KMS-11 (cell line): ENCODE data around the gene KANK3.

ENCODE experiments used
- H2AFZ ChIP-seq: fragments of 200-600 bp; sonication (generic); 2 replicates; pipeline ENCODE4 v1.6.1; 2016; ENCODE audit warnings: antibody characterized with exemption, mixed run types, low read depth
- H3K27ac ChIP-seq: fragments of 200-600 bp; sonication (generic); 2 replicates; pipeline ENCODE4 v1.6.1; 2016; ENCODE audit warnings: mild to moderate bottlenecking, mixed run types
- H3K27me3 ChIP-seq: fragments of 200-600 bp; sonication (generic); 2 replicates; pipeline ENCODE4 v1.6.1; 2017; ENCODE audit warnings: mild to moderate bottlenecking, low read depth, mixed run types, moderate library complexity; ENCODE audit not compliant: insufficient read depth
- H3K36me3 ChIP-seq: fragments of 200-600 bp; sonication (generic); 2 replicates; pipeline ENCODE4 v1.6.1; 2017; ENCODE audit warnings: mild to moderate bottlenecking, mixed run types; ENCODE audit not compliant: insufficient read depth
- H3K4me1 ChIP-seq: fragments of 200-600 bp; sonication (generic); 2 replicates; pipeline ENCODE4 v1.6.1; 2016; ENCODE audit warnings: mild to moderate bottlenecking, low read depth, mixed run types; ENCODE audit not compliant: poor library complexity, severe bottlenecking
- H3K4me2 ChIP-seq: fragments of 200-600 bp; sonication (generic); 2 replicates; pipeline ENCODE4 v1.7.0; 2016; ENCODE audit warnings: mild to moderate bottlenecking, mixed run types
- H3K4me3 ChIP-seq: fragments of 200-600 bp; sonication (generic); IDR thresholded peaks from 2 replicates; pipeline ENCODE4 v1.6.1; 2017; ENCODE audit warnings: low read depth, low read length, mixed read lengths; ENCODE audit not compliant: insufficient read depth
- H3K79me2 ChIP-seq: fragments of 200-600 bp; sonication (generic); 2 replicates; pipeline ENCODE4 v1.6.1; 2016; ENCODE audit warnings: low read depth, mixed run types; ENCODE audit not compliant: insufficient read depth
- H3K9ac ChIP-seq: fragments of 200-600 bp; sonication (generic); 2 replicates; pipeline ENCODE4 v1.6.1; 2016; ENCODE audit warnings: mild to moderate bottlenecking, mixed run types
- H4K20me1 ChIP-seq: fragments of 200-600 bp; sonication (generic); 2 replicates; pipeline ENCODE4 v1.6.1; 2016; ENCODE audit warnings: mild to moderate bottlenecking, mixed run types; ENCODE audit not compliant: insufficient read depth
- TF ChIP-seq, protein P1 (sequence below): fragments of 200-600 bp; sonication (generic); conservative IDR thresholded peaks from 2 replicates; pipeline ENCODE4 v1.6.1; 2017; ENCODE audit warnings: low read depth, mild to moderate bottlenecking, antibody characterized with exemption, low read length, moderate library complexity, mixed read lengths

Gene KANK3

DNA sequence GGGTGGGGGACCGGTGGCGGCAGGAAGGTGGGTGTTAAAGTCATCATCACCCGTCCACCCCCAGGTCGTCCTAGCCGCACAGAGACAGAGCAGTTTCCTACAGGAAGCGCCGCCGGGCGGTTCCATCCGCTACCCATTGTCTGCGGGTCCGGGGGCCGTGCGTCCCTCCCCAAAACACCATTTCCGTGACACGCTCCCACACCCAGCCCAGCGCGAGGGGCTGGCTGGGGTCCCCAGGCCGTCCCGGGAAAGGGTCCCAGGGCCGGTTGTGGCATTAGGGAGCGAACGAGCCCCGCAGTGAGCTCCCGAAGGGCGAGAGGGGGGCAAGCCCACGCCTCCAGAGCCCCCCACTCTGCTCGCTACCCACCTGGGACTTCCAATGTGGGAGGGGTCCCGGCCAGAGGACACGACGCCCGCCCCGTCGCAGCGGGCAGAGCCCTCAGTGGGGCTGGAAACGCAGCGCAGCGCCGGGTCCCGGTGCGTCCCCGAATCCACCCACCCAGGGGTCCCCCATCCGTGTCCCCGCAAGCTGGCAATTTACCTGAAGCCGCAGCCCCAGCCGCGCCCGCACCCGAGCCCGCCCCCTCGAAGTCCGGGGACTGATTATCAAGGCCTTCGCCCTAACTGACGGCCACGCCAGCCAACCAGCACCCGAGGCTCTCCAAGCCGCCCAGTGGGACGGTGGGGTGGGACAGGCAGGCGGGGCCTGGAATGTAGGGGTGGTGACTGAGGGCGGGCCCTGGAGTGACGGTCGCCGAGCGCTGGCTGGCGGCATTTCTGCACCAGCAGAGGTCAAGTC lies at the start of gene KANK3:
KANK3 (minus strand) TSS at position 579 of the 799 bp plus-strand sequence. CDS start 5,434 bp downstream, outside the sequence.
- no peaks in the 10 kb centered on the region for H3K36me3 ChIP-seq
- no peak within 1 kb of the TSS; the same call in 1 of the 2 replicates for H2AFZ ChIP-seq
- H4K20me1 ChIP-seq = no peaks in the 10 kb centered on the region
- no peaks in the 10 kb centered on the region for H3K79me2 ChIP-seq
- peaks cover 17% of the 10 kb centered on the region; the same call in 1 of the 2 replicates for H3K27me3 ChIP-seq
- TF ChIP-seq, protein P1, sequence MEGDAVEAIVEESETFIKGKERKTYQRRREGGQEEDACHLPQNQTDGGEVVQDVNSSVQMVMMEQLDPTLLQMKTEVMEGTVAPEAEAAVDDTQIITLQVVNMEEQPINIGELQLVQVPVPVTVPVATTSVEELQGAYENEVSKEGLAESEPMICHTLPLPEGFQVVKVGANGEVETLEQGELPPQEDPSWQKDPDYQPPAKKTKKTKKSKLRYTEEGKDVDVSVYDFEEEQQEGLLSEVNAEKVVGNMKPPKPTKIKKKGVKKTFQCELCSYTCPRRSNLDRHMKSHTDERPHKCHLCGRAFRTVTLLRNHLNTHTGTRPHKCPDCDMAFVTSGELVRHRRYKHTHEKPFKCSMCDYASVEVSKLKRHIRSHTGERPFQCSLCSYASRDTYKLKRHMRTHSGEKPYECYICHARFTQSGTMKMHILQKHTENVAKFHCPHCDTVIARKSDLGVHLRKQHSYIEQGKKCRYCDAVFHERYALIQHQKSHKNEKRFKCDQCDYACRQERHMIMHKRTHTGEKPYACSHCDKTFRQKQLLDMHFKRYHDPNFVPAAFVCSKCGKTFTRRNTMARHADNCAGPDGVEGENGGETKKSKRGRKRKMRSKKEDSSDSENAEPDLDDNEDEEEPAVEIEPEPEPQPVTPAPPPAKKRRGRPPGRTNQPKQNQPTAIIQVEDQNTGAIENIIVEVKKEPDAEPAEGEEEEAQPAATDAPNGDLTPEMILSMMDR = no peak
- H3K4me3 ChIP-seq = no peak within 1 kb of the TSS
- H3K9ac ChIP-seq = no peak within 1 kb of the TSS
- no peaks in the 10 kb centered on the region for H3K4me1 ChIP-seq
- H3K27ac ChIP-seq = no peak within 1 kb of the TSS
- H3K4me2 ChIP-seq = no peak within 1 kb of the TSS

DNA sequence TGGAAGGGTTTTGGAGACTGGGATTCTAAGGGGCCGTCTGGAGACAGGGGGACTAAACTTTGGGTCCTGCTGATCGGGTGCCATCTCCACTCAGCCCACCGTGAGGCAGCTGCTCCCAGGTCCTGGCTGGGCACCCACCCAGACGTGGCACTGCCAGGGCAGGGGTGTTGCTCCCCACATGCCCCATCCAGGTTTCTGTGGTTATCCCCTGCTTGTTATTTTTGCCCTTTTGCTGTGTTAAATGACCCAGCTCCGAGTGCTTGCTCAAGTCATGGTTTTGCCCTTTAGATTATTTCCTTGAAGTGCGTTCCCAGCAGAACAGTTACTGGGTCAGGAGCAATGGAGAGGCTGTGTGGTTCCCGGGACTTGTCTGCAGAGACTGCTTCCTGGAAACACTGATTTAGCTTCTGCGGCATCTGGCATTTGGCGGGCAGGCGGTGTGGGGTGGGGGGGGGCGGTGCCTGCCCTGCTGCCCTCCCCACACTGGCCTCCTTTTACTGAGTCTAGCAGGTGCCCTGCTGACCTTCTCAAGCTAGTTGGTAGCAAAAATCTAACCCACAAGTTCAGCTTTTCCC lies 49.0 kb upstream of the KANK3 start:
- Histone ChIP-seq H3K36me3 (no peaks in the 10 kb centered on the region), H3K79me2 (peaks cover 11% of the 10 kb centered on the region; the same call in 1 of the 2 replicates), H3K4me3 (no peak overlapping the region), H3K27ac (no peak overlapping the region), H3K4me1 (peaks cover 12% of the 10 kb centered on the region), H3K27me3 (no peaks in the 10 kb centered on the region), H3K9ac (no peak overlapping the region), H4K20me1 (no peaks in the 10 kb centered on the region), H3K4me2 (no peak overlapping the region), H2AFZ (no peak overlapping the region)
- TF ChIP-seq, protein P1 = no peak

DNA sequence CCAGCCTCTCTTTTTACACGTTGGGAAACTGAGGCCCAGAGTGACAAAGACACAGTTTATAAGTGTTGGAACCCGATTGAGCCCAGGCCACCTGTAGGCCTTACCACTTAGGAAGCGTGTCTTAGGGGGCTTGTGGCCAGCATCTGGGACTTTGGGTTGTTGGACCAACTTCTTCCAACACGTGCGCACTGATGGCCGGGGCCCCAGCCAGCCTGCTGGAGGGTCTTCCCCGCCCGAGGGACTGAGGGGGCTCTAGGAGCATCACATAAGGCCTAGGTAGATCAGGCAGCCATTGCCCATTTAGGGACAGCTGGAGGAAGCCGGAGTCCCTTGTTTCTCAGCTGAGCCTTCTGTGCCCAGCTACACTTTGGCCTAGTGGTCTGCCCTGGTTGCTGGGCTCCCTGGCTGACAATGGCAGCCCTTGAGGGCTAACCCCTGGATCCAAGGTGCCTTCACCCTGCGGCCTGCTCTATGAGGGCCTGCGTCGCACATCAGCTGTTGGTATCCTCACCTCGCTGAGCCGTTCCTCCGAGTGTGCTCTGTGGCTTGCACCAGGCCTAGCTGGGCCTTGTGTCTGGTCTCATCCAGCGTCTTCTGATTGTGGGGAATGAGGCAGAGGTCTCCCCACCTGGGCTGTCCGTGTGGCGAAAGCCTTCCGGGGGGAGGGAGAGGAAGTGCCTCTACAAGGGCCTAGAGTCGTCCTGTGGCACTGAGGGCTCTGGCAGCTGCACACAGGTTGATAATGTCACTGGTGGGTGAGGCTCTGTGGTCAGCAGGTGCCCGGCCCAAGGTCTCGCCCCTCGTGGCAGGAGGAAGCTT lies 48.3 kb upstream of the KANK3 start:
- H3K27ac ChIP-seq = no peak overlapping the region
- H3K27me3 ChIP-seq = no peaks in the 10 kb centered on the region
- peak overlapping the region; percentile 68; the same call in 1 of the 2 replicates for H3K4me2 ChIP-seq
- no peak overlapping the region for H3K4me3 ChIP-seq
- no peak overlapping the region for H3K9ac ChIP-seq
- TF ChIP-seq, protein P1 = no peak
- H3K4me1 ChIP-seq = peaks cover 12% of the 10 kb centered on the region
- no peaks in the 10 kb centered on the region for H3K36me3 ChIP-seq
- no peaks in the 10 kb centered on the region for H4K20me1 ChIP-seq
- H3K79me2 ChIP-seq = peaks cover 11% of the 10 kb centered on the region; the same call in 1 of the 2 replicates
- H2AFZ ChIP-seq = no peak overlapping the region

DNA sequence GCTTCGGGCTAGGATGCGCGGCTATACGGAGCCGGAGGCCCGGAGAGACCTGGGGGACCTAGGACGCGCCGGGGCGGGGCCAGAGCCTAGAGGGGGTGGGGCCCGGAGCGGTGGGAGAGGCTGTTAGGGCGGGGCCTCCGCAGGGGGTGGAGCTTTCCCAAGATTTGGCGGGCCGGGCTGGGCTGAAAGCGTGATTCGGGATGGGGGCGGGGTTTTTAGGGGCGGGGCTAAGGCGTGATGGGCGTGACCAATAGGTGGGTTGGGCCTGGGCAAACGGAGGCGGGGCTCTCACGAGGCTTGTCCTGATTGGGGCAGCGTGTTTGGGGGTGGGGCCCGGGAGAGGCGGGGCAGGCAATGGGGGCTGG lies 47.5 kb upstream of the KANK3 start:
- Histone ChIP-seq H3K36me3 (no peaks in the 10 kb centered on the region), H3K4me2 (peak overlapping the region; percentile 66), H3K4me3 (no peak overlapping the region), H2AFZ (peak overlapping the region; percentile 83), H4K20me1 (no peaks in the 10 kb centered on the region), H3K27me3 (no peaks in the 10 kb centered on the region), H3K79me2 (peaks cover 11% of the 10 kb centered on the region; the same call in 1 of the 2 replicates), H3K9ac (peak overlapping the region; percentile 91), H3K27ac (peak overlapping the region; percentile 94), H3K4me1 (peaks cover 12% of the 10 kb centered on the region)
- TF ChIP-seq, protein P1 = no peak
